ENCODE data around the gene PPP2R1B. TPM values are rescaled to one million over a fixed set of nuclear protein-coding genes. Genes with fewer than 3 reads are reported as not detected.

The PPP2R1B gene
- total and polyA plus RNA-seq, 8 donors: 5.5 to 71.2 (median 24.8) TPM

DNA sequence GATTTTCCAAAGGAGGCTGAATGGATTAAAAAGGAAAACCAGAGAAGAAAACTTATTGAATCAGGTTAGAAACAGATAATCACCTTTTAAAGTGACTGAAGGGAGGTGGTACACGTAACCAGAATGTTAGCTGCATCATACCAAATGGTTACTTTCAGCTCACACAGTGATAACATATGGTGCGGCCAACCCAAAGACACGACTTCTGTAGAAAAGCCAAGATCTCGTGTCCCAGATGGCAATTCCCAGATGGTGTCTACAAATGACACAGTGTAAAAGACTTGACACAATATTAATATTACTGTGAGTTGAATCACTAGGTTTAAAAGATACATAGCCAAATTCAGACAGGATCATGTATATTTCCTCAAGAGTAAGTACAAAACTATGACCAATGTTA lies 5.2 kb downstream of the PPP2R1B start:
- 78 to 82% (median 80%) methylated on average over 4 of the region's 4 CpGs for WGBS, 5 donors
- no peak for TF ChIP-seq POLR2A (IDR thresholded peaks at IDR 0.05)
- TF ChIP-seq POLR2AphosphoS5 (IDR thresholded peaks at IDR 0.05): no peak
- TF ChIP-seq, protein P1, sequence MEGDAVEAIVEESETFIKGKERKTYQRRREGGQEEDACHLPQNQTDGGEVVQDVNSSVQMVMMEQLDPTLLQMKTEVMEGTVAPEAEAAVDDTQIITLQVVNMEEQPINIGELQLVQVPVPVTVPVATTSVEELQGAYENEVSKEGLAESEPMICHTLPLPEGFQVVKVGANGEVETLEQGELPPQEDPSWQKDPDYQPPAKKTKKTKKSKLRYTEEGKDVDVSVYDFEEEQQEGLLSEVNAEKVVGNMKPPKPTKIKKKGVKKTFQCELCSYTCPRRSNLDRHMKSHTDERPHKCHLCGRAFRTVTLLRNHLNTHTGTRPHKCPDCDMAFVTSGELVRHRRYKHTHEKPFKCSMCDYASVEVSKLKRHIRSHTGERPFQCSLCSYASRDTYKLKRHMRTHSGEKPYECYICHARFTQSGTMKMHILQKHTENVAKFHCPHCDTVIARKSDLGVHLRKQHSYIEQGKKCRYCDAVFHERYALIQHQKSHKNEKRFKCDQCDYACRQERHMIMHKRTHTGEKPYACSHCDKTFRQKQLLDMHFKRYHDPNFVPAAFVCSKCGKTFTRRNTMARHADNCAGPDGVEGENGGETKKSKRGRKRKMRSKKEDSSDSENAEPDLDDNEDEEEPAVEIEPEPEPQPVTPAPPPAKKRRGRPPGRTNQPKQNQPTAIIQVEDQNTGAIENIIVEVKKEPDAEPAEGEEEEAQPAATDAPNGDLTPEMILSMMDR (IDR thresholded peaks at IDR 0.05): no peak
- no peak for TF ChIP-seq EP300 (IDR thresholded peaks at IDR 0.05)
- Histone ChIP-seq H3K36me3 (peaks cover 49 to 81% (median 78%) of the 10 kb centered on the region in 4 donors), H3K9me3 (no peaks in the 10 kb centered on the region), H3K4me1 (peaks cover 8 to 51% (median 26%) of the 10 kb centered on the region in 4 donors), H3K27me3 (no peaks in the 10 kb centered on the region), H3K27ac (no peak overlapping the region), H3K4me3 (no peak overlapping the region)
- intact Hi-C loops (cut with DNase I; ENCODE audit: low total_unique reads): no loop called here
- DNase-seq: no peak

DNA sequence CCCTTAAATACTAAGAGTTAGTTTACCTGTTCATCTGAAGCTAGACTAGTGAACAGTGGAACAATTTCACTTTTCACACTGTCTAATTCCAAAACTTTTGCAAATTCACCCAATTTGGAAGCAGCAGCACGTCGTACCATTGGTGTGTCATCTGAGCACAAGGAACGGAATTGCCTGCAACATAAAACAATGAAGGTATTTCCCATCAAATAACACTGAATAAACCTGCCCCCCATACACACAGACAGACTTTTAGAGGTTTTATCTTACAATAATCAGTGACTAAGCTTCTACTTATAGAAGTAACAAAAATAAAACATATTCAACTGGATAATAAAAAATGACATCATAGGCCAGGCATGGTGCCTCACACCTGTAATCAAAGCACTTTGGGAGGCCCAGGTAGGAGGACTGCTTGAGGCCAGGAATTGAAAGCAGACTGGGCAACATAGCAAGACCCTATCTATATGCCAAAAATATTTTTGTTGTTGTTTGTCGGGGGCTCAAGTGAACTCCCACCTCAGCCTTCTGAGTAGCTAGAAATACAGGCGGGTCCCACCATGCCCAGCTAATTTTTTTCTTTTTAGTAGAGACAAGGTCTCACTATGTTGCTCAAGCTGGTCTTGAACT lies 6.3 kb downstream of the PPP2R1B start:
- Histone ChIP-seq H3K9me3 (no peaks in the 10 kb centered on the region), H3K4me1 (peaks cover 8 to 46% (median 22%) of the 10 kb centered on the region in 4 donors), H3K36me3 (peaks cover 54 to 92% (median 89%) of the 10 kb centered on the region in 4 donors), H3K27ac (peak overlapping the region in 4 of 5 donors; percentile 21 to 54 (median 38)), H3K27me3 (no peaks in the 10 kb centered on the region), H3K4me3 (no peak overlapping the region)
- TF ChIP-seq POLR2A (IDR thresholded peaks at IDR 0.05): no peak
- TF ChIP-seq POLR2AphosphoS5 (IDR thresholded peaks at IDR 0.05): no peak
- TF ChIP-seq, protein P1 (IDR thresholded peaks at IDR 0.05): no peak
- TF ChIP-seq EP300 (IDR thresholded peaks at IDR 0.05): no peak
- peak in 1 of 2 donors; percentile 17 for DNase-seq
- WGBS, 5 donors: 52 to 71% (median 60%) methylated on average over 5 of the region's 5 CpGs
- intact Hi-C loops (cut with DNase I; ENCODE audit: low total_unique reads): no loop called here

DNA sequence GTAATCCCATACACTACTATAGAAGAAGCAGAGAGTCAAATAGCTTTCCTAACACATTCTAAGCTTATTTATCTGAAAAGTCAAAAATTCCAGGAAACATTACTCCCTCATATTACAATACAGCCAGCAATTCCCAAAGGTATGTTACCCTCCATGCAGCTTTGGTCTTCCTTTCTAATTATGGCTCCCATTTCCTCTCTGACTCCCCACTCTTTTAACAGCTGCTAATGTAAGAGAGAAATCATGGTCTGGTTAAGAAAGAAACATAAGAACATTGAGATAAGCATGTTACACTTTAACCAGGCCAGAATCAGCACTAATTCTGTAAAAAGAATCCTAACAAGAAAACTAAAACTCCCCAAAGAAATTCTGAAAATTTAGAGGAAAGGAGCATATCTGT lies 6.8 kb downstream of the PPP2R1B start:
- H3K36me3 ChIP-seq: peaks cover 55 to 97% (median 94%) of the 10 kb centered on the region in 4 donors
- no peaks in the 10 kb centered on the region for H3K27me3 ChIP-seq
- H3K9me3 ChIP-seq: no peaks in the 10 kb centered on the region
- intact Hi-C loops (cut with DNase I; ENCODE audit: low total_unique reads): no loop called here
- H3K4me1 ChIP-seq: peaks cover 4 to 41% (median 19%) of the 10 kb centered on the region in 4 donors
- H3K27ac ChIP-seq: peak overlapping the region in 4 of 5 donors; percentile 21 to 54 (median 38)
- DNase-seq: peak in 1 of 2 donors; percentile 26
- H3K4me3 ChIP-seq: no peak overlapping the region
- TF ChIP-seq POLR2A (IDR thresholded peaks at IDR 0.05) (no peak), EP300 (IDR thresholded peaks at IDR 0.05) (no peak), POLR2AphosphoS5 (IDR thresholded peaks at IDR 0.05) (no peak)
- TF ChIP-seq, protein P1 (IDR thresholded peaks at IDR 0.05): no peak

DNA sequence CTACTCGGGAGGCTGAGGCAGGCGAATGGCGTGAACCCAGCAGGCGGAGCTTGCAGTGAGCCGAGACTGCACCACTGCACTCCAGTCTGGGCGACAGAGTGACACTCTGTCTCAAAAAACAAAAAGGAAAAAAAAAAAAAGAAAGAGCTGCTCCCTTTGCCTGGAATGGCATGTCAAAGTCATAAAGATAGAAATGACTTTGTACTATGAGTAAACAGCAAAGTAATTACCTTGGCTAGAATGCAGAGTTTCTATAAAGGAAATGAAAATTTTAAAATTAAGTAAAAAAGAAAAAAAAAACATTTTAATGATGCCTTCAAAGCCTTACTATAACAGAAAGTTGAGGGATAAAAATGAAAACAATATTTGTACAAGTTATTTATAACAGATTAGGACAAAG lies 10.1 kb downstream of the PPP2R1B start:
- no peaks in the 10 kb centered on the region for H3K9me3 ChIP-seq
- no peak for DNase-seq
- TF ChIP-seq POLR2A (IDR thresholded peaks at IDR 0.05) (no peak), POLR2AphosphoS5 (IDR thresholded peaks at IDR 0.05) (no peak), EP300 (IDR thresholded peaks at IDR 0.05) (no peak)
- TF ChIP-seq, protein P1 (IDR thresholded peaks at IDR 0.05): no peak
- H3K36me3 ChIP-seq: peaks cover 61 to 100% (median 98%) of the 10 kb centered on the region in 4 donors
- 82 to 96% (median 92%) methylated on average over 6 of the region's 6 CpGs for WGBS, 5 donors
- peak overlapping the region in 1 of 5 donors; percentile 11 for H3K27ac ChIP-seq
- H3K27me3 ChIP-seq: no peaks in the 10 kb centered on the region
- H3K4me1 ChIP-seq: peaks cover 0 to 14% (median 4%) of the 10 kb centered on the region in 4 donors
- no peak overlapping the region for H3K4me3 ChIP-seq
- intact Hi-C loops (cut with DNase I; ENCODE audit: low total_unique reads): no loop called here

Measured in stomach (tissue), 9 donors.